HG03354 (cell line): Measurements from ENCODE around the gene CENPH.
"Not testable (repeated sequence)": the region's sequence is repeated elsewhere in the genome, so short reads cannot be mapped to it uniquely, and the experiment has no call there.

Experiments used
- ATAC-seq: cut with Tn5 transposase; IDR thresholded peaks from one replicate; pipeline ENCODE4 v1.9.1; 2021; ENCODE audit warnings: mild to moderate bottlenecking; ENCODE audit not compliant: unreplicated experiment, poor library complexity, severe bottlenecking

CENPH gene

DNA sequence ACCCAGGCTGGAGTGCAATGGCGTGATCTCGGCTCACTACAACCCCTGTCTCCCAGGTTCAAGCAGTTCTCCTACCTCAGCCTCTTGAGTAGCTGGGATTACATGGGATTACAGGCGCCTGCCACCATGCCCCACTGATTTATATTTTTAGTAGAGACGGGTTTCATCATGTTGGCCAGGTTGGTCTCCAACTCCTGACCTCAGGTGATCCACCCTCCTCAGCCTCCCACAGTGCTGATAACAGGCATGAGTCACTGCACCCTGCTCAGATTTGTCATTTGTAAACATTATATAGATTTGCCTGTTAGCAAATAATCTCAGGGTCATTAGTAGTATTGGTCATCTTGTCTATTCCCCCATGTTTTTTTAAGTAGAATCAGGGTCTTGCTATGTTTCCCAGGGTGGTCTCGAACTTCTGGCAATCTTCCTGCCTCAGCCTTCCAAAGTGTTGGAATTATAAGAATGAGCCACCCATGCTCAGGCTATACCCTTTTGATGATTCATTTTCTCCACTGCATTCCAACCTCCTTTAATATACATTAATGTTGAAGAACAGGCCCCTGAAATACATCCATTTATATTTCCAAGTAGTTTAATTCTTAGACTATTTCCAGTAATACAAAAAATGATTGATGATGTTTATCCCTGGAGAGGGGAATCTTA, 17.3 kb downstream of the CENPH start:
- no peak for ATAC-seq

DNA sequence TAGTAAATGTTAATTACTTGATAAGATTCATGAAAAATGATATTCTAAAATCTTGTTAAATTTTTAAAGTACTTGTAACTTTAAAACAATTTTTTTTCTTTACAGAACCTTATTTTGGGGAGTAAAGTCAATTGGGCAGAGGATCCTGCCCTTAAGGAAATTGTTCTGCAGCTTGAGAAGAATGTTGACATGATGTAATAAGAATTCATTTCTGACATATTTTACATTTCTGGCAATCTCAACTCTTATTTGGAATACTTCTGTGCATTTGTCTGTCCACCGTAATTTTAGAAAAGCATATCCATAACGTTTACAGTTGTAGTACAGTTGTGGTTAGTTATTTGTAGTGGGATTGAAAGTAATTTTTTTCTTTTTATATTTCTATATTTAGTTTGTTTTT, 20.2 kb downstream of the CENPH start:
- no peak for ATAC-seq

DNA sequence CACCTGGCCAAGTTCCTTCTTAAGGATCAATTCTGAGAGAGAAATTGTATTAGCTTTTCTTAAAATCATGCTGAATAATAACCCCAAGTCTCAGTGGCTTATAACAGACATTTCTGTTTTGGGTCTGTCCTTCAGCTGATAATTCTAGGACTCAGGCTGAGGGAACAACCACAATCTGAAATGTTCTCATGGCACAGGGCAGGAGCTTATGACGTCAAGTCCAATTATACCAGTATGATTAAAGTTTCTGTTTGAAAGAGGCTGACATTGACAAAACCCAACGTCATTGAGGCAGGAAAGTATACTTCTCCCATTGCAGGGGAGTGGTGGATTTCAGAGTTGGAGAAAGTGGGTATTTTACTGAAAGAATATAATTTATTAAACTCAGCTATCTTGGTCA, 21.8 kb downstream of the CENPH start:
- no peak for ATAC-seq

DNA sequence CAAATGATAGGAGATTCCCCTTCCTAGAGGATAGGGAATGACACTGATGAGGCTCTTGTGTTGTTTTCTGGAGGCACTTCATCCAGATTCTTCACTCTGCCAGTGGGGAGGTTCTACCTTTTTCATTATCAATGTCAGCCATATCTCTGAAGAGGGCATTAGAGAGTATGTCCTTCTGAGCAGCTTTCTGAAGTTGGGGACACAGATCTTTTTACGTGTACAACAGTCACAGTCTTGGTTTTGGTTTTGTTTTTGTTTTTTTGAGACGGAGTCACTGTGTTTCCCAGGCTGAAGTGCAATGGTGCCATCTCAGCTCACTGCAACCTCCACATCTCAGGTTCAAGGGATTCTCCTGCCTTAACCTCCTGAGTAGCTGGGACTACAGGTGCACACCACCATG, 22.6 kb downstream of the CENPH start:
- no peak for ATAC-seq

DNA sequence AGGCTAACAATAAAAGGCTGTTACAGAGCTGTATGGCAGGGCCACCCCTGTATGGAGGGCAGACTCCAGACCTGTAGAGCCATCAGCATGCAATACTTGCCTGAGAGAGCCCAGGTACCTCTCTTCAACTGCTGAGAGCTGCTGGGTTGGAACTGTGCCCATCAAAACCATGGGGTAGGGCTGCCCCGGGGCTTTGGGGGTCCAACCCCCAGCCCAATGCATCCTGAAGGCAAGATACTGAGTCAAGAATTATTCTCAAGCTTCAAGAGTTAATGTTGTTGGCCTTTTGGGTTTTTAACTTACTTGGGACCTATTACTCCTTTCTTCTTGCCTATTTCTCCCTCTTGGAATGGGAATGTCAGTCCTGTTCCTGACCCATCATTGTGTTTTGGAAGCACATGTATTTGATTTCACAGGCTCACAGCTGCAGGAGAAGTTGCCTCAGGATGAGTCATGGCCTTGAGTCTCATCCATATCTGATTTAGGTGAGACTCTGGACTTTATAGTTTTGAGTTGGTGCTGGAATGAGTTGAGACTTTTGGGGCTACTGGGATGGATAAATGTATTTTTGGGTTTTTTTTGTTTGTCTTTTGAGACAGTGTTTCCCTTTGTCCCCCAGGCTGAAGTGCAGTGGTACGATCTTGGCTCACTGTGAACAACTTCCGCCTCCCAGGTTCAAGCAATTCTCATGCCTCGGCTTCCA, 24.3 kb downstream of the CENPH start:
- no peak for ATAC-seq

DNA sequence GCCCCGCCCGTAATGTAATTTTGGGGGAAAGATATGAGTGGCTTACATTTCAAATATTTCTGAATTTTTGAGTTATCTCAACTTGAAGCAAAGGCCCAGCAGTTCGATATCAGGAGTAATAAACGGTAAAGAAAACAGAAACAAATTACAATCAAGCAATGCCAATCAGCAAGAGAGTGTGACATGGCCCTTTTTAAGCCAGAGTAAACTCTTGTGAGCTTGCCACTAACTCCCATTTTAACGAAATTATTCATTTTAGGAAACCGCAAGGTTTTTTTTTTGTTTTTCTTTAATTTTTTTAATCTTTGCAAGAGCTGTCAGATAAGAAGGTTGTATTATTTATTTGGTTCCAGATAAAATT, 27.7 kb downstream of the CENPH start:
- ATAC-seq: no peak

DNA sequence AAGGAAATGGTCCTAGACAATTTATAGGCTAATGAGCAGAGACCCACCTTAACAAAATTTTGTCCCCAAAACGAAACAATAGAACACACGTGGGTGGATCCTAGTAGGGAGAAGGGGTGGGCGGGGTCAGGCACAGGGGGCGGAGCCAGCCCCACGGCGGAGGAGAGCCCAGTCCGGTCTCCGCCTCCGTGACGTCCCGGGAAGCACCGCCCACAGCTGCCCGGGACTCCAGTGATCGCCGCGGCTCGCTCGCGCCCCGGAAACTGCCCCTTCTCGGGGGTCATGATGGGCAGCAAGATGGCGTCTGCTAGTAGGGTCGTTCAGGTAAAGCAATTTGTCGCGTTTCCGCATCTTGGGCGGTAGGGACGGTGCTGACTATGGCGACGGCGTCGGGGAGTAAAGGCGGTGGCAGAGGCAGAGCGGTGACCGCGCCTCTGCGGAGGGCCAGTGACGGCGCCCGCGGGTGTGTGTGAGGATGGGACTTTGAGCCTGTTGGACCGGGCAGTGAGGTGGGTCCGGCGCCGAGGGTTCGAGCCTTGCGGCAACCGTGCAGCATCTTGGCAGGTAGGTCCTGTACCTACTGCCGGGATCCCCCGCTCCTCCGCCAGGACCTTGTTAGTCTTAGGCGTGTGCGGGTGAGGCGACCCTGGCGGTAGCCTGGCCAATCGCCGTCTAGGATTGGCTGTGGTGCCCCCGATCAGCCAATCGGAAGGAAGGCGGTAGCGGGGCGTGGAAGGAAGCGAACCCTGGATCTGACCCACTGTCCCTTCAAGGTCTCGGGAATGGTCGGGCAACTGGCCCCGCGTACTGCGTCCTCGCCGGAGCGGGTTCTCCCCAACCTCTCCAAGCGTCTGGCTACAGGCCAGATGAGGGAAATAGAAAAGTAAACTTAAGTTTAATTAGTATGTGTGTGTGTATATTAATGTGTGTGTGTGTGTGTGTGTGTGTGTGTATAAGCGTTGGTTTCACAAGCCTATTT, 28.5 kb downstream of the CENPH start:
- peak; percentile 93 for ATAC-seq

DNA sequence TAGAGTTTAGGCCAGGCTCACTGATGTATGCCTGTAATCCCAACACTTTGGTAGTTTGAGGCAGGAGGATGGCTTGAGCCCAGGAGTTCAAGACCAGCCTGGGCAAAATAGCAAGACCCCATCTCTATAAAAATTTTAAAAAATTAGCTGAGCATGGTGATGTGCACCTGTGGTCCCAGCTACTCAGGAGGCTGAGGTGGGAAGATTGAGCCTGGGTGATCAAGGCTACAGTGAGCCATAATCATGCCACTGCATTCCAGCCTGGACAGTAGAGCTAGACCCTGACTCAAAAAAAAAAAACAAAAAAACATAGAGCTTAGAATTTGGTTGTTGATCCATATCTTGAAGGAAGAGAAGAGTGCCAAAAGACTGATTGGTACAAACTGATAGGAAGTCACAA, 30.6 kb downstream of the CENPH start:
- ATAC-seq: no peak

DNA sequence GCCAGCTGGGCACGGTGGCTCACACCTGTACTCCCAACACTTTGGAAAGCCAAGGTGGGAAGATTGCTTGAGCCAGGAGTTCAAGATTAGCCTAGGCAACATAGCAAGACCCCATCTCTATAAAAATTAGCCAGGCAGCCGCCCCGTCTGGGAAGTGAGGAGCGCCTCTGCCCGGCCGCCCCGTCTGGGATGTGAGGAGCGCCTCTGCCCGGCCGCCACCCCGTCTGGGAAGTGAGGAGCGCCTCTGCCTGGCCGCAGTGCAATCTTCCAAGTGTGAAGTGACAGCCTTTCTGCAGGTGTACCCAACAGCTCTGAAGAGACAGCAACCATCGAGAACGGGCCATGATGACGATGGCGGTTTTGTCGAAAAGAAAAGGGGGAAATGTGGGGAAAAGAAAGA, 31.0 kb downstream of the CENPH start:
- not testable (repeated sequence) for ATAC-seq

DNA sequence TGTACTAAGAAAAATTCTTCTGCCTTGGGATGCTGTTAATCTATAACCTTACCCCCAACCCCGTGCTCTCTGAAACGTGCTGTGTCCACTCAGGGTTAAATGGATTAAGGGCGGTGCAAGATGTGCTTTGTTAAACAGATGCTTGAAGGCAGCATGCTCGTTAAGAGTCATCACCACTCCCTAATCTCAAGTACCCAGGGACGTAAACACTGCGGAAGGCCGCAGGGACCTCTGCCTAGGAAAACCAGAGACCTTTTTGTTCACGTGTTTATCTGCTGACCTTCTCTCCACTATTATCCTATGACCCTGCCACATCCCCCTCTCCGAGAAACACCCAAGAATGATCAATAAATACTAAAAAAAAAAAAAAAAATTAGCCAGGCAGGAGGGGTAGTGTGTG, 31.4 kb downstream of the CENPH start:
- ATAC-seq: not testable (repeated sequence)

DNA sequence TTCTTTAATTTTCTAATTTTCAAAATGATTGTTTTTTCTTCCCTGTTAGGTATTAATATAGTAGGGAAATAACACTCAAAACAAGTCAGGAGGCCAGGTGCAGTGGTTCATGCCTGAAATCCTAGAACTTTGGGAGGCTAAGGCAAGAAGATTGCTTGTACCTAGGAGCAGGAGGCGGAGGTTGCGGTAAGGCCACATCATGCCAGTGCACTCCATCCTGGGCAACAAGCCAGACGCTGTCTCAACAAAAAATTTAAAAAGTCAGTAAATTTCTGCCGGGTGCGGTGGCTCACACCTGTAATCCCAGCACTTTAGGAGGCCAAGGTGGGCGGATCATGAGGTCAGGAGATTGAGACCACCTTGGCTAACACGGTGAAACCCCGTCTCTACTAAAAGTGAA, 35.1 kb downstream of the CENPH start:
- ATAC-seq: no peak

DNA sequence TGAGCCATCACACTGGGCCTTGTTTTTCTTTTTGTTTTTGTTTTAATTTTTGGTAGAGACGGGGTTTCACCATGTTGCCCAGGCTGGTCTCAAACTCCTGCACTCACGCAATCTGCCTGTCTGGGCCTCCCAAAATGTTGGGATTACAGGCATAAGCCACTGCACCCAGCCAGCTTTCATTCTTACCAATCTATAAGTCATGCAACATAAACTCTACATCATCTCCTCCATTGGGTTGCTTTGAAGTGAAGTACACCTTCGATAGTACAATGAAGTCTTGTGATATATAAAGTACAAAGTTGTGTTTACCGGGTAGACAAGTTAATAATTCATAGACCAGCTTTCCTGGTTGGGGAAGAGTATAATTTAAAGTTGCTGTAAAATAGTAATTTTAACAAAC, 36.5 kb downstream of the CENPH start:
- ATAC-seq: no peak

DNA sequence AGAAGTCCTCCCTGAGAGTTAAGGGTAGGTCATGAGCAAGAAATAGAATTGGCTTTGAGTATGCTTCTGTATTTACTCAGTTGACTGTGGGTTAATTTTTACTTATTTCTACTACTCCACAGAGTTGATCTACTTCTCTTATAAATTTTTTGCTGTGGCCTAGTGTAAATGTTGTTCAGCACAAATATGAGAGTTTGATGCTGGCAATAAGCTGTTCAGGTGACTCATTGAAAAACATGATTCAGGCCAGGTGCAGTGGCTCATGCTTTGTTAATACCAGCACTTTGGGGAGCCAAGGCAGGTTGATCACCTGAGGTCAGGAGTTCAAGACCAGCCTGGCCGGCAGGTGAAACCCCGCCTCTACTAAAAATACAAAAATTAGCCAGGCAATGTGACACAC, 40.8 kb downstream of the CENPH start:
- ATAC-seq: no peak

DNA sequence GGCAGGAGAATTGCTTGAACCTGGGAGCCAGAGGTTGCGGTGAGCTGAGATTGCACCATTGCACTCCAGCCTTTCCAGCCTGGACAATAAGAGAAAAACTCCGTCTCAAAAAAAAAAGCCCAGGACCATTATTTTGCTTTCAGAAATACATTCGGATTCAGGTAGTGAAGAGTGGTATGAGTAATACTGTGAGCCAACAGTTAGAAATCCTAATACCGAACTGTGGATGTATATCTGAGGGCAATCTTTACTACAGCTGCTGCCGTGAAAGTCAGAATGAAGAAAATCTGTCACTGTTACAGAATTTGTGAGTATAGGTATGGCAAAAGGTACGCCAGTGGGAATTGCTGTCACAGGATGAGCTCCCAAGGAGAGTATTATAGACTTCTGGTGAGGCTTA, 41.9 kb downstream of the CENPH start:
- ATAC-seq: no peak

DNA sequence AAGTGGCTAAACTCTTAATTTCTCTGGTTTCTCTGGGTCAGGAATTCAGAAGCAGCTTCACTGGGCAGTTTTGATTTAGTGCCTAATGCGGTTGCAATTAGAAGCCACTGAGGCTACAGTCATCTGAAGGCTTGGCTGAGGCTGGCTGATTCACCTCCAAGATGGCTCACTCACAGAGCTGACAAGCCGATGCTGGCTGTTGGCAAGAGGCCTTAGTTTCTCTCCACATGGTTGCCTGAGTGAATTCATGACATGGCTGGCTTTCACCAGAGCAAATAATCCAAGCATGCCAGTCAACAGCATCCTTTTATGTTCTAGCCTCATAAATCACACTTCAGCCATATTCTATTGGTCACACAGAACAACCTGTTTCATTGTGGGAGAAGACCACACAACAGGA, 42.5 kb downstream of the CENPH start:
- no peak for ATAC-seq

DNA sequence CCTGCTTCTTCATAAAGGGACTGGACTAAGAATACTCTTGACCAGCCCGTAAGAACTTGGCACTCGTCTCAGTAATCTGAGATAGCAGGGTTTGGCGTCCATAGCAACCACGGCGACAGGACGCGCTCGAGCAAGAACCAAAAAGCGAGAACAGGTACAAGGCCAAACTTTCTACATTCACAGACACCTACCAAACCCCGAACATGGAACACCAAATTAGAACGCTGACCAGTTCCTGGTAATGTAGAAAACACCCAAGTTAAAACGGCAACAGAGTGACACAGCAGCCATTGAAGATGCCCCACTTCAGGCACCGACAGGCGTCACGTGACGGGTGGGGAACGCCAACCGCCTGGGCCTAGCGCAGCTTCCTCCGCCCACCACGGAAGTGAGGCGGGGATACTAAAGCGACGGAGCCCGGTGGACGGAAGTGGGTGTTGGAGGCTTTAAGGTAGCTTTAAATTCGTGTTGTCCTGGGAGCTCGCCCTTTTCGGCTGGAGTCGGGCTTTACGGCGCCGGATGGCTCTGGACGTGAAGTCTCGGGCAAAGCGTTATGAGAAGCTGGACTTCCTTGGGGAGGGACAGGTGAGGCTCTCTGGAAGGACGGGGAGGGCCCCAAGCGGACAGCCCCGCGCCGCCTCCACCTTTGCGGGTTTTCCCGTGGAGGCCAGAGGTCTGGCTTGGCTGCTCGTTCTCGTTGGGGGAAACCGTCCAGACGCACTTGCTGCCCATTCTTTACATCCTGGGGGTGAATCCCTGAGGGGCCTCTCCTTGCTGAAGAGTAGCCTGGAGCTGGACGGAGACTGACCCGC, 45.3 kb downstream of the CENPH start, which contains the start of gene CDK7:
Gene CDK7 (plus strand): TSS at position 430 of the 812 bp plus-strand sequence. CDS start 90 bp downstream, at position 520.
- peak; percentile 99 for ATAC-seq

DNA sequence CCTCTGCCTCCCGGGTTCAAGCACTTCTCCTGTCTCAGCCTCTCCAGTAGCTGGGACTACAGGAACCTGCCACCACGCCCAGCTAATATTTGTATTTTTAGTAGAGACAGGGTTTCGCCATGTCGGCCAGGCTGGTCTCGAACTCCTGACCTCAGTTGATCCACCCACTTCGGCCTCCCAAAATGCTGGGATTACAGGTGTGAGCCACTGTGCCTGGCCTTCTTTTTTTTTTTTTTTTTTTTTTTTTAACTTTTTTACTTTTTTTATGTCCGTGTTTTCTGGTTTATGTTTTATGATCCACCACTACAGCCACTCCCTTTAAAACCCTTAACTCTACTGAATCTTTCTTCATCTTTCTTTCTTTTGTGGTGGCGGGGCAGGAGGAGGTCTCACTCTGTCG, 47.4 kb downstream of the CENPH start:
- ATAC-seq: not testable (repeated sequence)

DNA sequence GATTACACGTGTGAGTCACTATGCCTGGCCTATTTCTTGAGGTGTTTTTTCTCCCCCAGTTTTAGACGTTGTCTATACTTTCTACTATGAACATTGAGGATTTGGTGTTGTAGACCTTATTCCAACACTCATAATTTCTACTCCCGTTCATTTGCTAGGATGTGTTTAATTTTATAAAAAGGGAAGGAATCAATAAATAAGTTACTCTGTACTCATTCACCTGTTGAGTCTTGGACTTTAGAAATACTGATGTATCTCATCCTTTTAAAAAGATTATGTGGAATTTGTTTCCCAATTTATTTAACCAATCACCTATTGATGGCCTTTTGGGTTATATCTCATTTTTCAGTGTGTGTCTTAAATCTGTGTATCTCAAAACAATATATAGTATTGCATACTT, 48.5 kb downstream of the CENPH start:
- ATAC-seq: no peak

DNA sequence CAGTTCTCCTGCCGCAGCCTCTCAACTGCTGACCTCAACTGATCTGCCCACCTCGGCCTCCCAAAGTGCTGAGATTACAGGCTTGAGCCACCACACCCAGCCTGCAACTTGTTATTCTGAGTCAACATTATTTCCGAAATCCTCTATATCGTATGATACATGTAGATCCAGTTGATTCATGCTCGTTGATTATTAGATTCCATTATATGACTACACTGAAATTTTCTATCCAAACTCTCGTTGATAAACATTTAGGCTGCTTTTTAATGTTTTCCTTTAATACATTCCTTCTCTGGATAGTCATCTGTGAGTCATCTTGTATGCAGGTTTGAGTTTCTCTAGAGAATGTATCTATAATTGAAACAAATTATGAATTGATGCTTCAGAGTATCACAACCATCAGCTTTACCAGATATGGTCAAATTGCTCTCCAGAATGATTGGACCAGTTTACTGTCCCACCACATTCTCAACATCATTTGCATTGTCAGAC, 49.4 kb downstream of the CENPH start:
- ATAC-seq: no peak
